ENCODE measurements around the gene MGAT1. TPM values are rescaled to one million over a fixed set of nuclear protein-coding genes. Genes with fewer than 3 reads are reported as not detected.

Gene MGAT1
- total RNA-seq, 1 experiment from 2014 or later: 53.0 TPM

- no peak overlapping the region for H3K4me2 ChIP-seq (ENCODE audit: low read length)
- no peaks in the 10 kb centered on the region for H4K20me1 ChIP-seq (ENCODE audit: insufficient read depth)
- no peak overlapping the region for H3K27ac ChIP-seq (ENCODE audit: low read depth, low read length)
- ChIA-PET POLR2A (no interaction called here), CTCF (no interaction called here), RAD21 (ENCODE audit: low non-redundant PET in 1 of 2, low total read pairs in 2 of 2, uncharacterized antibody in 2 of 2, unreplicated experiment in 2 of 2) (interaction anchor here in 1 of 2 experiments (0.7 kb wide), 1 partner anchor 15 kb away, joined by 5 read pairs; no protein-coding TSS in a partner anchor)
- ATAC-seq: no peak
- no TSS peak for BruUV-seq (replicated peaks)
- H3K79me2 ChIP-seq (ENCODE audit: insufficient read depth, low read length): no peaks in the 10 kb centered on the region
- TF ChIP-seq MAX (IDR thresholded peaks at IDR 0.05) (no peak), CEBPB (IDR thresholded peaks at IDR 0.05; ENCODE audit: low read depth) (no peak), YY1 (IDR thresholded peaks at IDR 0.05; ENCODE audit: extremely low read depth, insufficient replicate concordance, low read depth, low read length) (no peak), FOSL1 (IDR thresholded peaks at IDR 0.05; ENCODE audit: low read depth) (no peak), CTCF (IDR thresholded peaks at IDR 0.05 in 2 of 3, conservative IDR thresholded peaks at IDR 0.05 in 1 of 3; ENCODE audit: borderline replicate concordance in 1 of 3, insufficient read depth in 1 of 3, low read depth in 2 of 3, low read length in 2 of 3) (no peak), ATF3 (IDR thresholded peaks at IDR 0.05) (no peak), REST (IDR thresholded peaks at IDR 0.05; ENCODE audit: low read depth) (no peak)
- H3K27me3 ChIP-seq (ENCODE audit: insufficient read depth, low read length): no peaks in the 10 kb centered on the region
- no peak overlapping the region for H2AFZ ChIP-seq (ENCODE audit: low read depth, low read length, poor library complexity, severe bottlenecking)
- DNase-seq (ENCODE audit: low read depth, low spot score): no peak
- no peaks in the 10 kb centered on the region for H3K4me1 ChIP-seq (ENCODE audit: control insufficient read depth in 1 of 2, insufficient read depth in 2 of 2, low read length in 2 of 2)
- no peaks in the 10 kb centered on the region for H3K9me2 ChIP-seq (ENCODE audit: insufficient read depth)
- no peak overlapping the region for H3K9ac ChIP-seq (ENCODE audit: low read length)
- peaks cover 6 to 17% of the 10 kb centered on the region in 2 experiments; a peak in 2 of 4 replicates for H3K9me3 ChIP-seq (ENCODE audit: control insufficient read depth in 1 of 2, insufficient read depth in 1 of 2, low read depth in 1 of 2, low read length in 2 of 2)
- peaks cover 2 to 22% of the 10 kb centered on the region in 2 experiments; a peak in 3 of 4 replicates for H3K36me3 ChIP-seq (ENCODE audit: control insufficient read depth in 1 of 2, insufficient read depth in 2 of 2, low read length in 2 of 2)
- intact Hi-C loops (cut with micrococcal nuclease): no loop called here
- H3K4me3 ChIP-seq (replicated peaks in 1 of 2; ENCODE audit: low read depth in 1 of 2, low read length in 2 of 2): no peak overlapping the region
Observed at GRCh38 chr5:180844858-180845257, 42.3 kb upstream of the MGAT1 start.
